Loucy (cell line): ENCODE measurements around the gene PRSS57.

Experiments used
- H2AFZ ChIP-seq: fragments of 200-600 bp; sonication (generic); 2 replicates; pipeline ENCODE4 v1.6.0; 2016; ENCODE audit warnings: antibody characterized with exemption, mild to moderate bottlenecking, low read length, moderate library complexity
- H3F3A ChIP-seq: fragments of 200-600 bp; 2 replicates; pipeline ENCODE4 v1.6.0; 2016; ENCODE audit warnings: antibody characterized with exemption, low read depth, mild to moderate bottlenecking
- H3K27me3 ChIP-seq: fragments of 200-600 bp; sonication (generic); 2 replicates; pipeline ENCODE4 v1.6.1; 2014; ENCODE audit warnings: low read length, mild to moderate bottlenecking; ENCODE audit not compliant: insufficient read depth, poor library complexity, severe bottlenecking
- H3K36me3 ChIP-seq: fragments of 200-600 bp; sonication (generic); 2 replicates; pipeline ENCODE4 v1.6.1; 2016; ENCODE audit warnings: low read length; ENCODE audit not compliant: insufficient read depth
- H3K4me1 ChIP-seq: fragments of 200-600 bp; sonication (generic); 2 replicates; pipeline ENCODE4 v1.5.1; 2014; ENCODE audit warnings: low read length, mild to moderate bottlenecking; ENCODE audit not compliant: insufficient read depth, poor library complexity, severe bottlenecking
- H3K4me2 ChIP-seq: fragments of 200-600 bp; sonication (generic); 2 replicates; pipeline ENCODE4 v1.6.0; 2014; ENCODE audit warnings: antibody characterized with exemption, low read length, low read depth, mild to moderate bottlenecking; ENCODE audit not compliant: poor library complexity, severe bottlenecking
- H3K4me3 ChIP-seq: fragments of 200-600 bp; sonication (generic); 2 replicates; pipeline ENCODE4 v1.5.1; 2014; ENCODE audit warnings: low read length, mild to moderate bottlenecking, mixed read lengths; ENCODE audit not compliant: poor library complexity, severe bottlenecking
- H3K79me2 ChIP-seq: fragments of 200-600 bp; sonication (generic); 2 replicates; pipeline ENCODE4 v1.6.1; 2014; ENCODE audit warnings: low read length; ENCODE audit not compliant: insufficient read depth
- H3K9ac ChIP-seq: fragments of 200-600 bp; sonication (generic); 2 replicates; pipeline ENCODE4 v1.6.0; 2014; ENCODE audit warnings: mild to moderate bottlenecking, low read depth, low read length, moderate library complexity; ENCODE audit not compliant: poor library complexity, severe bottlenecking
- H3K9me2 ChIP-seq: fragments of 200-600 bp; sonication (generic); replicated peaks from 2 replicates; pipeline ENCODE4 v1.6.1; 2016; ENCODE audit warnings: low read depth, low read length, mixed read lengths
- H3K9me3 ChIP-seq: fragments of 200-600 bp; sonication (generic); 2 replicates; pipeline ENCODE4 v1.6.1; 2014; ENCODE audit warnings: mild to moderate bottlenecking, antibody characterized with exemption, low read length, low read depth; ENCODE audit not compliant: insufficient read depth
- H4K20me1 ChIP-seq: fragments of 200-600 bp; sonication (generic); 2 replicates; pipeline ENCODE4 v1.6.0; 2014; ENCODE audit warnings: antibody characterized with exemption, low read length, mild to moderate bottlenecking; ENCODE audit not compliant: insufficient read depth, poor library complexity, severe bottlenecking
- CTCF ChIP-seq: fragments of 200-600 bp; sonication (generic); conservative IDR thresholded peaks from 2 replicates; pipeline ENCODE4 v1.5.1; 2014; ENCODE audit warnings: mild to moderate bottlenecking, antibody characterized with exemption, low read length
- EZH2phosphoT487 ChIP-seq: fragments of 200-600 bp; IDR thresholded peaks from 2 replicates; pipeline ENCODE4 v1.6.1; 2018; ENCODE audit warnings: antibody characterized with exemption, mild to moderate bottlenecking, moderate library complexity, borderline replicate concordance

PRSS57 gene

GRCh38 chr19:688214-688613, 7.0 kb downstream of the PRSS57 start:
- Histone ChIP-seq H3K4me2 (no peak overlapping the region), H3K27me3 (no peaks in the 10 kb centered on the region), H3K9me2 (no peaks in the 10 kb centered on the region), H3K9me3 (no peaks in the 10 kb centered on the region), H3K4me3 (no peak overlapping the region), H3F3A (no peaks in the 10 kb centered on the region), H3K79me2 (0 out of 2 replicates have a peak, but pooled peaks cover under 1% of the 10 kb centered on the region), H3K36me3 (no peaks in the 10 kb centered on the region), H3K4me1 (no peaks in the 10 kb centered on the region), H3K9ac (no peak overlapping the region), H2AFZ (no peak overlapping the region), H4K20me1 (no peaks in the 10 kb centered on the region)
- TF ChIP-seq EZH2phosphoT487, result no peak
- no peak for TF ChIP-seq CTCF

- Histone ChIP-seq H2AFZ (no peak overlapping the region), H3K27me3 (no peaks in the 10 kb centered on the region), H3K4me3 (no peak overlapping the region), H3K79me2 (no peaks in the 10 kb centered on the region), H3K4me1 (no peaks in the 10 kb centered on the region), H3K4me2 (no peak overlapping the region), H3K9ac (no peak overlapping the region), H3K36me3 (no peaks in the 10 kb centered on the region), H3K9me3 (no peaks in the 10 kb centered on the region), H3K9me2 (no peaks in the 10 kb centered on the region), H3F3A (no peaks in the 10 kb centered on the region), H4K20me1 (no peaks in the 10 kb centered on the region)
- TF ChIP-seq EZH2phosphoT487 (no peak), CTCF (no peak)
These were observed 7.6 kb downstream of the PRSS57 start for GRCh38 chr19:687569-688166.

GRCh38 chr19:686589-687297, 8.5 kb downstream of the PRSS57 start:
- Histone ChIP-seq H3K27me3 (no peaks in the 10 kb centered on the region), H3K4me1 (peaks cover under 1% of the 10 kb centered on the region)
- TF ChIP-seq EZH2phosphoT487 (no peak), CTCF (no peak)

More at GRCh38 chr19:686589-687297, 8.5 kb downstream of the PRSS57 start:
- Histone ChIP-seq H3K4me2 (no peak overlapping the region), H2AFZ (no peak overlapping the region), H3K79me2 (no peaks in the 10 kb centered on the region), H3K9me2 (no peaks in the 10 kb centered on the region), H3K36me3 (no peaks in the 10 kb centered on the region), H3K9me3 (no peaks in the 10 kb centered on the region), H3K9ac (no peak overlapping the region), H3K4me3 (no peak overlapping the region), H3F3A (no peaks in the 10 kb centered on the region), H4K20me1 (no peaks in the 10 kb centered on the region)
